Stimulated activated CD8-positive, alpha-beta memory T cell treated with anti-CD3 and anti-CD28 coated beads, Interleukin-4, amount 100 ng/mL, for 1 hour (primary cell): ENCODE results near the gene RERE.

Experiments used
- DNase-seq, 2 donors: peaks; one replicate each; pipeline ENCODE4 v3.0.0-alpha.2; 2020; ENCODE audit warnings: low read depth in 2 of 2, low spot score in 1 of 2

RERE gene

DNA sequence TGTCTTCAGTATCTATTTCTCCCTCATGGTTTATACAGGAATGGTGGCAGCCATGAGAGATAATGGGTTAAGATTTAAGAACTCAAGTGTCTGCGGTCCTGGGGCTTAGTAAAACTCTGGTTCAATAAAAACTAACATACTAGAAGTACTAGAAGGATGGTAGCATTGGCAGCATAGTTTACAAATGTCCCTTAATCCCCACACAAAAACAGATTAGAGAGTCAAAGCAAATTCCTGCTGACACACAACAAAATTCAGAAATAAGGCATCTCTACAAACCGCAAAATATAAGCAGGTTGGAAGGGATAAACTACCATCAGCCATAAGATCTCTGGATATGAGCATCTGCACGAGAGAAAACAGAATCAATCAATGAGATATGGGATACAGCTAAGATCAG is 234.4 kb downstream of the RERE start:
- DNase-seq, result no peak

DNA sequence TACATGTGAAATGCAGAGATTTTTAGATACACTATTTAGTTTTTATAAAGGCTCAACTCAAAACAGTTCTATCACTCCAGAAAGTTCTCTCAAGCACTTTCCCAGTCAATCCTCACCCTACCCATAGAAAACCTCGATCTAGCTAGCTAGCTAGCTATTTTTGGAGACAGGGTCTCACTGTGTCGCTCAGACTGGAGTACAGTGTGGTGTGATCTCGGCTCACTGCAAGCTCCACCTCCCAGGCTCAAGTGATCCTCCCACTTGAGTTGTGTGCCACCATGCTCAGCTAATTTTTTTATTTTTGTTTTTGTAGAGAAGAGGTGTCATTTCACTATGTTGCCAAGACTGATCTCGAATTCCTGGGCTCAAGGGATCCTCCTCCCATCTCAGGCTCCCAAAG is 236.9 kb downstream of the RERE start:
- DNase-seq, result no peak

DNA sequence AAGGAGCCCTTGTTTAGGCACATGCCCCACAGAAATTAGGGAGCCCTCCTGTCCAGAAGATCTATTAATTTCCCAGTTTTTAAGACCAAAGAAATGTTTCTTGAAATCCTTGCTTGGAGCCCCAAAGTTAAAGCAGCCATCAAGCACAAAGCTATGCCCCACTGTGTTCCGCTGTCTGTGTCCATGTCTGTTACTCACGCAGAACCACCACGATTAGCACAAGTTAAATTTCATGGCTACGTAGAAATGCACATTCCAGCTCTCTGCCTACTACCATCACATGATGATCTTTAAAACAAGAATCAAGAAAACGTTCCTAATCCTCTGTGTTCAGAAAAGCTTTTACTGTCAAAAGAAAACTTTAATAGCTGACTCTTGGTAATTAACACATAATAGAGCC is 238.5 kb downstream of the RERE start:
- no peak for DNase-seq

DNA sequence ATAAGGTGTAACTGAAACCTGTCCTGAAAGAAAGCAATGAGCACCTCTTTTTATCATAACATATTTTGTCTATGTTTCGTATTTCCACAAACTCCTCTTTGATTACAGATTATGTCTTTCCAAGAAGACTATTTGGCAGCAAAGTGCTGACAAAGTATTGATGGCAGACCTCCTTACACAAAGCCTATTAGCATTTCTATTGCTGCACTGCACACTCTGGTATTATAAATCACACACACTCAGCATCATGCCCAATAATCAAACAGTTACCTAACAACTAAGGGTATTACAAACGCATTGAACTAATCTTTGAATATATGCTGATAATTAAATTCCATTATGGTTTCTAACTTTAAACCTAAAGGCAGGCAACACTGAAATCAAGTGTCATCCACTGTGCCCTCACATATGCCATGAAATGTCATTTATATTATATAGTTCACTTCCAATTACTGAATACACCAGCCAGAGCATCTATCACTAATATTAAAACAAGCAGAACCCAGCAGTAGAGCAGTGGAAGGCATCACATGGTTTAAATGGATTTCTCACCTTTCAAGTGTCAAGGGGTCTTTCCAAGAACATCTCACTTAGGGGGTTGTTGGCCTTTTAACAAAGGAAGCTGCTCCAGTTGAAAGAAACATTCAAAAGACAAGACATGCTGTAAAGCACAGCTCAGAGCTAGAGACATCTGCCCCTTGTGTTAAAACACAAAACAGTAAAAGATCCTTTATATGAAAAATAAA is 239.1 kb downstream of the RERE start:
- no peak for DNase-seq

GRCh38 chr1:8574985-8575384 is 242.5 kb downstream of the RERE start:
- DNase-seq, result no peak

GRCh38 chr1:8572106-8572505 is 245.3 kb downstream of the RERE start:
- no peak for DNase-seq

DNA sequence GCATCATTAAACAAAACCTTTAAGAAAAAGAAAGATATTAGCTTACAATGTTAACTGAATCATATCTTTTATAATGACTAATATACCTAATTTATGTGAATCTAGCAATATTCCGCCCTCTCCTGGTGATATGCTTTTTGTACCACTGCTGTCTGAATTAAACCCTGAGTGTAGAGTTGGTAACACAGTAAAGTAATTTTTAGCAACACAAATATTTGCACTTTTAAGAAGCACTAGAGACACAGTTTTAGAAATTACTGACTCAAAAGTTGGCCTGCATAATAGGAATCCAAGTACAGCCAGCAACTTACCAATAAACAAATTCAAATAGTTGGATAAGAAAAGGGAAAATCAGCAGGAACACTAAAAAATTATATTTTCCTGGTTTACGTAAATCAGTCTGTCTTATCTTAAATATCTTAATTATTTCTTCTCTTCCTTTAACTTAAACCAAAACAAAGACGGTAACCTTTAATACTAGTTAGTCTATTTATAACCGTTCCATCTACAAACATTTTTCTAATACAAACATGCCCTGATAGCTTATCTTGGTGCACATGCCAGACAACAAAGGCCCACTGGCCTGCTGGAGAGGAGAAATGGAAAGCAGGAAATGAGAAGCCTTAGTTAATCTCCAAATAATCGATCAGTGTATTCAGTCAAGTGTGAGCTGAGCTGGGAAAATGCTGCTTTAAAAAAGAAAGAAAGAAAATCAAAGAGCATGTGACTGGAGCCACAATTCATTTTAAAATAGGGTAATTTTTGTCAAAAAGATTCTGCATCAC is 246.0 kb downstream of the RERE start:
- no peak for DNase-seq

DNA sequence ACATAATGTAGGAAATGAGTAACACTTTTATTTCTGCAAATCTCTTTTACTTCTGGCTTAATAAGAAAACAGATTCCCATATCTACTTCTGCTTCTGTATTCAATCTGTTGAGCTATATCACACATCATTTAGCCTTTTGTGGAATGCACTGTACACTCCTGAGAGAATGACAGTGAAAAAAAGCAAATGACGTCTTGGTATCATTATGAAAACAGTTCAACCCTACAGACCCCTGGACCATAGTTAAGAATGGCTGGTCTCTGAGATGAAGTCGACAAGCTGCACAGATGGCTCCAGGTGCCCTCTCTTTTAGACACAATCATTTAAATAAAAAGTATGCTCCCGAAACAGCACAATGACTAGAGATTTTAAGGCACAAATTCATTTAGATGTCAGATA is 247.0 kb downstream of the RERE start:
- no peak for DNase-seq

- no peak for DNase-seq
These were observed 248.2 kb downstream of the RERE start for GRCh38 chr1:8569242-8569641.

DNA sequence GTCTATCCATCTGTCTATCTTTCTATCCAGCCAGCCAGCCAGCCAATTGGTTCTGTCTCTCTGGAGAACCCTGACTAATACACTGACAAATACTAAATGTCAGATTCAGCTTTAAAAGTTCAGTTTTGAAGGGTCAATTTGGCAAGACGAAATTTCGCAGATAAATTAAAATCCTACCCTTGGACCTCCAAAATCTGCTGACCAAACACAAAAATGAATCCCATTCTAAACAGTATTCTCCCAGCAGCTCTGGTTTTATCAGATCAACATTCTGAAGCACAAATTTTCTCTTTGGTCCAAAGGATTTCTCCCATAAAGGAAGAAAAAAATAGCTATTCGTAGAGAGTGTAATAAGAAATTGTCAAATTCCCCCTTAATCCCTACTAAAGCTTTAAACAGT is 248.6 kb downstream of the RERE start:
- no peak for DNase-seq

DNA sequence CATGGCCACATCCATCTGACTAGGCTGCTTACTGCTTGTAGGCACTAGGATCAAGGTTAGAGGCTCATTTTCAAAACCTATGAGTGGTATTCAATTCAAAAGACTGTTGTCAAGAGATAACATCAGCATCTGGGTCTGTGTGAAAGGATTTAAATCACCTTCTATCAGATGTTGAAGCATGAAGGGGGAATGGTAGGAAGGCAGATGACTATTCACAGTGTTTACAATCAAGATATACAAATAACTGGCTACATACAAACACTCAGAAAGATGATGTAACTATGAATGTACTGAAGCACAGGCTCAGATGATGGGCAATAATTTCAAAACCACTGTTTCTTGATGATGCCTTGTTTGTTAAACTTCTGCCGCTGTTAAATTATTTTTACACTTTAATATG is 250.3 kb downstream of the RERE start:
- DNase-seq, result no peak

GRCh38 chr1:8565802-8566201 is 251.6 kb downstream of the RERE start:
- no peak for DNase-seq

DNA sequence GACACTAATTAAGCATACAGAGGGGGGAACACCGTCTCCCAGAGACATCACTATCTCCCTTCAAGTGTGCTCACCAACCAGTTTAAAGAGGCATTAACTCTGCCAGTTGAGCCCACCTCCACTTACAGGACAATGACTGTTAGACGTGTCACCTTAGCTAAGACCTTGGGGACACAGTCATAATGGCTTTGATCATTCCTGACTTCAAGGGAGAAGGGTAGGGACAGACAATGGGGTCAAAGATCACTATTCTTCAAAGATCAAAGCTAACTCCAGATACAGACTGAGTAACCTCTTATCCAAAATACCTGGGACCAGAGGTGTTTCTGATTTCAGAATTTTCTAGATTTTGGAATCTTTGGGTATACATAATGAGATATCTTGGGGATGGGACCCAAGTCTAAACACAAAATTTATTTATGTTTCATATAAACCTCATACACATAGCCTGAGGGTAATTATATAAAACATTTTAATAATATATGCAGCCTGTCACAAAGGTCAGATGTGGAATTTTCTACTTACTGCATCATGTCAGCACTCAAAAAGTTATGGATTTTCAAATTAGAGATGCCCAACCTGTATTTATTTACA is 253.4 kb downstream of the RERE start:
- no peak for DNase-seq

DNA sequence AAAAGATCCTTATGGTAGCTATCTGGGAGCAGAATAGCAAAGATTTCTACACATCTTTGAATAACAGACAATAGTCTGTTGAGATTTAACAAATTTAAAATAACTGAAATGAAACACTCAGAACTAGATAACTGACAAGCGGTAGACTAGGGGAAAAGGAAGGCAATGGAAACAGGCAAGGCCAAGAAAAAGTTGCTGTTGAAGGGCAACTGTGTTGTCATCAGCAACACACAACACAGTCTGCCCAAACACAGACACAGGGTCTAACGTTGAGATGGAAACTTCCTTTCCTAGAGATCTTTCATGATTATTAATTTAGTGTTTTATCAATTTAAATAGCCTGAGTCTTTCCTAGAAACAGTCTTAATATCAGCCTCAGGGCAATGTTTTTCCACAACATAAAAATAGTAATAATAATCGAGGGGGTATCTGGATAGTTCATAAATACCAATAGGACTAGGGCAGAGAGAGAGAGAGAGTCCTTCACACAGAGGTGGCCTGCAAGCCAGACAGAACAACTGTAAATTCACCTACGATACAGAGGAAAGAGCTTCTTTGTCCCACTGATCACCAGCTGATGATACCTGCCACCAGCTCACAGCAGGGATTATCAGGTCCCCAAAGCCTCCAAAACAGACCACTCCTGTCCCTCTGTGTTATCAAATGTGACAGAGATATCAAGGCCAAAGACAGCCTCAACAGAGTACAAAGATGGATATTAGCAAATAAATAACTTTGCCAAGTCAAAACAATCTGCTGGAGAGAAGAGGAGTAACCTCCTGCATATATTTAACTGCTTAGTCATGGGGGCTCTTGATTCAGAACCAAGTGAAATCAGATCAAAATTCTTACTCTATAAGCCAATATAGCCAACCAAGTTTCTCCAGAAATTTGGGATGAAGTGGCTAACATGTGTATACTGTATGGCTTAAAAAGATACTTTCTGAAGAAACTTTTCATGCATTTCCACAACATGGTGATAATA is 254.3 kb downstream of the RERE start:
- DNase-seq, result no peak

DNA sequence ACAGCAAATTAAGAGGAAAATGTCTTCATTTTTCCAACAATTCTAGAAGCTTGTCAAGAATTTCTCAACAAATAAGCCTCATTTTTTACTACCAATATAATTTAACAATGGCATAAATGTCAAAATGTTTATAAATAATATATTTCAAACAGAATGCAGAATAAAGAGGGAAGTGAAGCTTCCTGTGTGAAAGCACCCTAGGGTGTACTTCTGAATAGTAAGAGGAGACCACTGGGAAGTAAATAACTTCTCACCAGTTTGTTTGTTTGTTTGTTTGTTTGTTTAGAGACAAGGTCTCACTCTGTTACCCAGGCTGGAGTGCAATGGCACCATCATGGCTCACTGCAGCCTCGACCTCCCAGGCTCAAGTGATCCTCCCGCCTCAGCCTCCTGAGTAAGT is 255.2 kb downstream of the RERE start:
- DNase-seq, result no peak

DNA sequence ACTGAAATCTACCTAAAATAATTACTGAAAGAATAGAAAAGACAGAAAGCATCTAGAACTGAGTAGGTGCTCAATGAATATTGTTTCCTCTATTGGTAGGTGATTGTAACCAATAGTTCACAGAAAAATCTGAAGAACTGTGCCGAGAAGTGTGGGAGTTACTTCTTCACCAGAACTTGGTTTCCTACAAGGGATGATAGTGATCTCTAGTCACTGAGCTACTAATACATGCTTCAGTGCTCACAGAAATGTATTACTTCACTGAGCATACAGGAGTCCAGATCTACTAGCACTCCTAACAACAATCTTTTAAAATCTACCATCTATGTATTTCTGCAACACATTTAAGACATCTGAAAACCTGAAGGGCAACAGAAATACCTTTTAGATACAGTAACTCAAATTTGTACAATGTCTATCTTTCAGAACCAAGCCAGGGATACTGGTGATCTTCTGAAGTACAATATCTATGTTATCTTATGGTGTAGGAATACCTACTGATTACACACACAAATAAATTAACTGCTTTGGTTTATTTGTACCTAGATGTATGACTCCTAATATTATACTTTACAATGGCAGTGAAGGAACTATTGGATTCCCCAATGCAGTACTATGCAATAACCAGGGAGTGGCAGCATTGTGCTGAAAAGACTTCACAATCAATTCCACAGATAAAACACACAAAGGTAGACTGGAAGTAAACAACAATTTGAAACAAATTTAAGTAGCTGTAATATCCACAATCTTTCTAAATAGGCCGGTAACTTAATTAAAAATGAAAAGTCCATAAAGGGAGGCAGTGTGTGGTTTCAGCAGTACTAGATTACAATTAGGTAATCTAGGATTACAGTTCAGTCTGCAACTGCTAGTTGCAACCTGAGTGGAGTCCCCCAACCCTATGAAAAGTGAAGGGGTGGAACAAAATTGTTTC is 256.6 kb downstream of the RERE start:
- DNase-seq, result peak in 1 of 2 donors; percentile 3

- DNase-seq, result no peak
These were observed 257.4 kb downstream of the RERE start for GRCh38 chr1:8560035-8560434.

- DNase-seq, result no peak
These were observed 261.9 kb downstream of the RERE start for GRCh38 chr1:8555582-8555981.

DNA sequence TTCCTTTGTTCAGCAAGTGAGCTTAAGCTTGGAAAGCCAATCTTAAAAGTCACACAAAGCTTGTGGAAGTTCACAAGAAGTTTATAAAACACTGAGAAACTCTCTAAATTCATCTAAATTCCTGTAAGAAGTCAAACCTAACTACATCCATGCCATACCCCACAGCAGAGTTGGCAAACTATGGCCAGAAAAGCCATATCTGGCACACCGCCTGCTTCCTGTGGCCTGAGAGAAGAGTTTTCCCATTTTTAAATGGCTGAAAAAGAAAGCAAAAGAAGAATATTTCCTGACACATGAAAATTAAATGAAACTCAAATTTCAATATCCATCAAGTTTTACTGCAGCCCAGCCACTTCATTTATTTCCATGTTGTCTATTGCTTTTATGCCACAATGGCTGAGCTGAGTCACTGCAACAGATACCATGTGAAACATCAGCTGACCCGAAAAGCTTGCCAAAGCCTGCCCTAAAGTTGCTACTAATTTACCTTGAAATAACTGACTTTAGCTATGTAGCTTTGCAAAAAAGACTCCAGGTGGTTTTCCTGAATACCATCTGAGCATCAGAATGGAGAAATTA is 262.4 kb downstream of the RERE start:
- DNase-seq, result no peak
